MM.1S (cell line): ENCODE measurements around the gene CDY2B.
"Not testable (repeated sequence)": the region's sequence is repeated elsewhere in the genome, so short reads cannot be mapped to it uniquely, and the experiment has no call there.

Experiments
- DNase-seq: peaks from one replicate; pipeline ENCODE4 v3.0.0-alpha.2; 2015
- H2AFZ ChIP-seq: fragments of 300-600 bp; sonication (generic); 2 replicates; pipeline ENCODE4 v1.6.0; 2016; ENCODE audit warnings: antibody characterized with exemption, low read length
- H3F3A ChIP-seq: fragments of 300-600 bp; sonication (generic); 2 replicates; pipeline ENCODE4 v1.6.1; 2016; ENCODE audit warnings: mild to moderate bottlenecking, antibody characterized with exemption, low read length, moderate library complexity, mixed read lengths; ENCODE audit not compliant: insufficient read depth
- H3K27ac ChIP-seq: fragments of 300-600 bp; sonication (generic); 2 replicates; pipeline ENCODE4 v1.5.1; 2016; ENCODE audit warnings: mild to moderate bottlenecking, low read length
- H3K27me3 ChIP-seq: fragments of 300-600 bp; sonication (generic); replicated peaks from 2 replicates; pipeline ENCODE4 v1.6.0; 2016; ENCODE audit warnings: low read length; ENCODE audit not compliant: insufficient read depth
- H3K36me3 ChIP-seq: fragments of 300-600 bp; sonication (generic); replicated peaks from 2 replicates; pipeline ENCODE4 v1.6.1; 2016; ENCODE audit warnings: mild to moderate bottlenecking, low read length, mixed read lengths; ENCODE audit not compliant: insufficient read depth
- H3K4me1 ChIP-seq: fragments of 300-600 bp; sonication (generic); 2 replicates; pipeline ENCODE4 v1.6.1; 2016; ENCODE audit warnings: low read length, mixed read lengths
- H3K4me2 ChIP-seq: fragments of 300-600 bp; sonication (generic); 2 replicates; pipeline ENCODE4 v1.6.0; 2016; ENCODE audit warnings: low read depth, low read length
- H3K4me3 ChIP-seq: fragments of 300-600 bp; sonication (generic); 2 replicates; pipeline ENCODE4 v1.5.1; 2016; ENCODE audit warnings: low read length, mixed read lengths
- H3K79me2 ChIP-seq: fragments of 300-600 bp; sonication (generic); 2 replicates; pipeline ENCODE4 v1.6.1; 2016; ENCODE audit warnings: mixed run types, low read length, mixed read lengths
- H3K9ac ChIP-seq: fragments of 300-600 bp; sonication (generic); 2 replicates; pipeline ENCODE4 v1.6.1; 2016; ENCODE audit warnings: low read length, mixed read lengths
- H3K9me2 ChIP-seq: fragments of 300-600 bp; sonication (generic); replicated peaks from 2 replicates; pipeline ENCODE4 v1.6.1; 2016; ENCODE audit warnings: mild to moderate bottlenecking, low read length, mixed read lengths; ENCODE audit not compliant: insufficient read depth
- H3K9me3 ChIP-seq: fragments of 300-600 bp; sonication (generic); replicated peaks from 2 replicates; pipeline ENCODE4 v1.6.1; 2016; ENCODE audit warnings: mild to moderate bottlenecking, low read length, mixed read lengths; ENCODE audit not compliant: insufficient read depth
- H4K20me1 ChIP-seq: fragments of 300-600 bp; sonication (generic); 2 replicates; pipeline ENCODE4 v1.6.1; 2016; ENCODE audit warnings: mild to moderate bottlenecking, low read length, moderate library complexity, mixed read lengths; ENCODE audit not compliant: insufficient read depth

The CDY2B gene

GRCh38 chrY:17867850-17868249 lies 12.2 kb downstream of the CDY2B start:
- not testable (repeated sequence) for H3K79me2 ChIP-seq, H3K36me3 ChIP-seq, DNase-seq, H3K4me3 ChIP-seq, H3K9me2 ChIP-seq, H3K27ac ChIP-seq, H3F3A ChIP-seq, H3K9me3 ChIP-seq, H3K27me3 ChIP-seq, H2AFZ ChIP-seq, H3K4me2 ChIP-seq, H3K9ac ChIP-seq, H4K20me1 ChIP-seq, H3K4me1 ChIP-seq

GRCh38 chrY:17860634-17861033 lies 19.4 kb downstream of the CDY2B start:
- not testable (repeated sequence) for H4K20me1 ChIP-seq, H3K4me3 ChIP-seq, H3K9me2 ChIP-seq, H3K4me1 ChIP-seq, DNase-seq, H3K79me2 ChIP-seq, H3K9me3 ChIP-seq, H2AFZ ChIP-seq, H3K27me3 ChIP-seq, H3K36me3 ChIP-seq, H3F3A ChIP-seq, H3K4me2 ChIP-seq, H3K27ac ChIP-seq, H3K9ac ChIP-seq

- H3K9ac ChIP-seq, H4K20me1 ChIP-seq, H3K4me3 ChIP-seq, H3F3A ChIP-seq, H3K27ac ChIP-seq, H3K4me2 ChIP-seq, H2AFZ ChIP-seq, DNase-seq, H3K9me2 ChIP-seq, H3K36me3 ChIP-seq, H3K79me2 ChIP-seq, H3K9me3 ChIP-seq, H3K4me1 ChIP-seq, H3K27me3 ChIP-seq: not testable (repeated sequence)
These were observed 22.8 kb downstream of the CDY2B start for GRCh38 chrY:17856963-17857848.

- not testable (repeated sequence) for H2AFZ ChIP-seq, H3K27me3 ChIP-seq, H4K20me1 ChIP-seq, H3K79me2 ChIP-seq, H3K4me2 ChIP-seq, H3K4me3 ChIP-seq, H3F3A ChIP-seq, H3K9me3 ChIP-seq, H3K4me1 ChIP-seq, H3K36me3 ChIP-seq, H3K9ac ChIP-seq, DNase-seq, H3K27ac ChIP-seq, H3K9me2 ChIP-seq
These were observed 23.5 kb downstream of the CDY2B start for GRCh38 chrY:17856508-17856907.

GRCh38 chrY:17849131-17849530 lies 30.9 kb downstream of the CDY2B start:
- not testable (repeated sequence) for H3K79me2 ChIP-seq

GRCh38 chrY:17832149-17832548 lies 47.9 kb downstream of the CDY2B start:
- not testable (repeated sequence) for H3K27me3 ChIP-seq, H3K9ac ChIP-seq, DNase-seq, H3F3A ChIP-seq, H3K4me1 ChIP-seq, H3K27ac ChIP-seq, H3K4me2 ChIP-seq, H3K9me3 ChIP-seq, H3K4me3 ChIP-seq, H3K79me2 ChIP-seq, H4K20me1 ChIP-seq, H2AFZ ChIP-seq, H3K36me3 ChIP-seq, H3K9me2 ChIP-seq

More at GRCh38 chrY:17849131-17849530, 30.9 kb downstream of the CDY2B start:
- not testable (repeated sequence) for H3F3A ChIP-seq, H4K20me1 ChIP-seq, H3K4me2 ChIP-seq, H2AFZ ChIP-seq, DNase-seq, H3K4me3 ChIP-seq, H3K9me3 ChIP-seq, H3K9ac ChIP-seq, H3K27me3 ChIP-seq, H3K9me2 ChIP-seq, H3K27ac ChIP-seq, H3K36me3 ChIP-seq, H3K4me1 ChIP-seq
